GM23248 (cell line): ENCODE results near the gene CALD1. TPM values are rescaled to one million over a fixed set of nuclear protein-coding genes. Genes with fewer than 3 reads are reported as not detected.

Experiments
- DNase-seq: peaks from one replicate; pipeline ENCODE4 v3.0.0-alpha.2; 2015
- H2AFZ ChIP-seq: fragments of 200-600 bp; sonication (generic); 2 replicates; pipeline ENCODE4 v1.6.1; 2016; ENCODE audit warnings: antibody characterized with exemption
- H3F3A ChIP-seq: fragments of 200-600 bp; sonication (generic); 2 replicates; pipeline ENCODE4 v1.6.1; 2016; ENCODE audit warnings: mild to moderate bottlenecking, antibody characterized with exemption, mixed run types; ENCODE audit not compliant: insufficient read depth
- H3K27ac ChIP-seq: fragments of 200-600 bp; sonication (generic); 2 replicates; pipeline ENCODE4 v1.5.1; 2016; ENCODE audit warnings: mild to moderate bottlenecking
- H3K27me3 ChIP-seq: fragments of 200-600 bp; sonication (generic); replicated peaks from 2 replicates; pipeline ENCODE4 v1.6.1; 2016; ENCODE audit warnings: mild to moderate bottlenecking; ENCODE audit not compliant: insufficient read depth
- H3K36me3 ChIP-seq: fragments of 200-600 bp; sonication (generic); 2 replicates; pipeline ENCODE4 v1.6.1; 2016; ENCODE audit warnings: low read depth, mild to moderate bottlenecking
- H3K4me1 ChIP-seq: fragments of 200-600 bp; sonication (generic); 2 replicates; pipeline ENCODE4 v1.6.1; 2016; ENCODE audit warnings: mild to moderate bottlenecking; ENCODE audit not compliant: insufficient read depth
- H3K4me2 ChIP-seq: fragments of 200-600 bp; sonication (generic); one replicate; pipeline ENCODE4 v1.6.1; 2016; ENCODE audit warnings: mild to moderate bottlenecking; ENCODE audit not compliant: unreplicated experiment
- H3K4me3 ChIP-seq: fragments of 200-600 bp; sonication (generic); 2 replicates; pipeline ENCODE4 v1.5.1; 2016; ENCODE audit warnings: mild to moderate bottlenecking
- H3K79me2 ChIP-seq: fragments of 200-600 bp; sonication (generic); 2 replicates; pipeline ENCODE4 v1.6.1; 2016; ENCODE audit warnings: mild to moderate bottlenecking; ENCODE audit not compliant: insufficient read depth
- H3K9ac ChIP-seq: fragments of 200-600 bp; sonication (generic); 2 replicates; pipeline ENCODE4 v1.6.1; 2016; ENCODE audit warnings: mild to moderate bottlenecking
- H3K9me2 ChIP-seq: fragments of 200-600 bp; sonication (generic); 2 replicates; pipeline ENCODE4 v1.6.1; 2016; ENCODE audit warnings: mixed run types, mild to moderate bottlenecking, moderate library complexity; ENCODE audit not compliant: insufficient read depth
- H3K9me3 ChIP-seq: fragments of 200-600 bp; sonication (generic); one replicate; pipeline ENCODE4 v1.6.1; 2017; ENCODE audit warnings: low read depth
- H4K20me1 ChIP-seq: fragments of 200-600 bp; sonication (generic); 2 replicates; pipeline ENCODE4 v1.6.0; 2016; ENCODE audit not compliant: insufficient read depth
- EZH2 ChIP-seq: fragments of 200-600 bp; sonication (generic); IDR thresholded peaks from 2 replicates; pipeline ENCODE4 v1.6.1; 2018; ENCODE audit warnings: antibody characterized with exemption, mild to moderate bottlenecking; ENCODE audit not compliant: insufficient read depth, poor library complexity, severe bottlenecking
- EZH2phosphoT487 ChIP-seq: fragments of 200-600 bp; sonication (generic); IDR thresholded peaks from 2 replicates; pipeline ENCODE4 v1.6.1; 2018; ENCODE audit warnings: antibody characterized with exemption, moderate library complexity, mild to moderate bottlenecking, low read depth; ENCODE audit not compliant: insufficient read depth
- WGBS, 2 experiments: methylation state at CpG; one replicate each; pipeline ENCODE4 v1.1.6; 2015 to 2017; ENCODE audit warnings: low lambda C conversion rate in 2 of 2, low coverage in 1 of 2; ENCODE audit errors: missing lambda C conversion rate in 2 of 2; 5-methylcytosine and 5-hydroxymethylcytosine counted together
- in situ Hi-C: fragments of 300-500 bp; cut with MboI; formaldehyde crosslinking; loops from 2 replicates; pipeline ENCODE4 v1.15.0; 2020
- polyA plus RNA-seq: library from polyadenylated mRNA; unstranded; fragments of >200 nt; fragmentation: Nextera tagmentation; extraction: Ambion mirVana; gene quantifications from 2 replicates; pipeline ENCODE4 v1.2.1, GENCODE V29; 2016
- total RNA-seq: library from RNA; depleted of rRNA; stranded (reverse); fragments of >200 nt; shearing (Covaris generic); gene quantifications from 2 replicates; pipeline ENCODE4 v1.2.3, GENCODE V29; 2014

Gene CALD1
- total and polyA plus RNA-seq, 2 experiments from 2014 or later = 698 to 1,687 TPM

DNA sequence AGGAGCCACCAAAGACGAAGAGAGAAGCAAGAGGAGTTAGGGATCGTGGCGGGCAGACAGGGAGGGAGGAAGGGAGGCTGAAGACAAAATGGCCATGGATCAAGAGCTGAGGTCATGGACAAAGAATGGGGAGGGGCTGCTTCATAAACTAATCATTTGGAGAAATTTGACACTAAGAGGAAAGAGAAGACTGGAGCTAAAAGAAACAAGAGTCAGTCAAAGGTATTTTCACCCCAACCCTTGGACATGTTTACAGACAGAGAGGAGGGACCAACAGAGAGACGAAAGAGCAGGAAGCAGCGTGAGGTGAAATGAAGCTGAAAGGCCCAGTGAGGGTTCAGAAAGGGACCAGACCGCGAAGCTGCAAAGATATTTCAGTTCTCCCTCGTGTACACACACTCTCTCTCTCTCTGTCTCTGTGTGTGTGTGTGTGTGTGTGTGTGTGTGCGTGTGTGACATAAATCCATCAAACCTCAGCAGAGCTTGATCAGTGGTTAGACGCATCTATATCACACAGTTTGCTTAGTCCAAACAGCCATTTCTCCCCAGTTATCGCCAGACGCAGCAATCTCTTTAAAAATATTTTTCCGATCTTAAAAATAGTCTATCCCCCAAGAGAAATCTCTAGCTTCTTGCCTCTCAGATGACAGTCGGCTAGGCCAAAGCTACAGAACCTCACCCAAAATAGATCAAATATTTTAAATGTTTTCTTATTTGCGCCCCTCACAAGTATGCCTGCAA is 12.5 kb upstream of the CALD1 start:
- Histone ChIP-seq H3K79me2 (no peaks in the 10 kb centered on the region), H3K9me3 (no peaks in the 10 kb centered on the region), H3K27ac (peak overlapping the region; percentile 61), H3F3A (peaks cover 10% of the 10 kb centered on the region), H3K9me2 (no peaks in the 10 kb centered on the region), H3K4me1 (peaks cover 23% of the 10 kb centered on the region), H3K36me3 (no peaks in the 10 kb centered on the region), H3K27me3 (no peaks in the 10 kb centered on the region), H3K4me2 (peak overlapping the region; percentile 60), H4K20me1 (no peaks in the 10 kb centered on the region), H3K4me3 (peak overlapping the region; percentile 27), H3K9ac (peak overlapping the region; percentile 45), H2AFZ (peak overlapping the region; percentile 92)
- TF ChIP-seq EZH2phosphoT487 = no peak
- no peak for TF ChIP-seq EZH2
- DNase-seq = peak; percentile 66
- 14 to 17% methylated on average over 15 of the region's 15 CpGs for WGBS, 2 experiments
- in situ Hi-C loops = no loop called here

DNA sequence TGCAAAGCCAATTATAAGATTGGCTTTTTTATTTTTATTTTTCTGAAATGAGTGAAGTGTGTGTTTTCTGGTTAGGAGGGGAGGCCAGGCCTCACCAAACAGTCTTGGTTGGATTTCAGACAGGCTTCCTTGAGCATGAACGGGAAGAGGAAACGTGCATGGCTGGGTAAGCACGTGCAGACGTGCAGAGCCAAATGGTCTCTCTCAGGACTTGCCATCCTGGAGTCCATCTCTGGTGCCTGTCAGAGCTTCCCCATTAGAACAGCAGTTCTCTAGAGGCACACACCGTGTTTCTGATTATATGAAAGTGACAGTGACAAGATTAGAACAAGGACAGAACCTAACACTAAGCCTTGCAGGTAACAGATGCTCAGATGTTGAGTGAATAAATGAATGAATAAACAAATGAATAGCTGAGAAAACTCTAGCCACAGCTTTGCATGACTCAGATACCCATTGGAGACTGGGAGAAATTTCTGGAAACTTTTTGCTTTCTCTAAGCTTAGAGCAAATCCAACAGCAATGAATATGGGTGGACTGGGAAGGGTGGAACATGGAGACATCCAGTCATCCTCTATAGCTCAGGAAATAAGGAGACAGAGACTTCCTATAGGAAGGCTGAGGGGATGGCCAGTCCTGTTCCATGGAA is 11.8 kb upstream of the CALD1 start:
- H4K20me1 ChIP-seq = no peaks in the 10 kb centered on the region
- no peaks in the 10 kb centered on the region for H3K79me2 ChIP-seq
- no peak overlapping the region for H3K4me3 ChIP-seq
- H2AFZ ChIP-seq = peak overlapping the region; percentile 92
- H3K4me2 ChIP-seq = peak overlapping the region; percentile 60
- peak; percentile 47 for DNase-seq
- in situ Hi-C loops = no loop called here
- TF ChIP-seq EZH2 (no peak), EZH2phosphoT487 (no peak)
- H3K27me3 ChIP-seq = no peaks in the 10 kb centered on the region
- H3F3A ChIP-seq = peaks cover 10% of the 10 kb centered on the region
- no peaks in the 10 kb centered on the region for H3K9me3 ChIP-seq
- H3K9ac ChIP-seq = peak overlapping the region; percentile 45
- WGBS, 2 experiments = 35 to 37% methylated on average over 5 of the region's 5 CpGs
- H3K9me2 ChIP-seq = no peaks in the 10 kb centered on the region
- peaks cover 23% of the 10 kb centered on the region for H3K4me1 ChIP-seq
- H3K27ac ChIP-seq = peak overlapping the region; percentile 61
- H3K36me3 ChIP-seq = no peaks in the 10 kb centered on the region

- no peak overlapping the region for H3K4me3 ChIP-seq
- H4K20me1 ChIP-seq = no peaks in the 10 kb centered on the region
- no peak overlapping the region for H3K4me2 ChIP-seq
- 0 out of 2 replicates have a peak overlapping the region, but pooled peaks have one; percentile 61 for H3K27ac ChIP-seq
- in situ Hi-C loops = no loop called here
- no peaks in the 10 kb centered on the region for H3K9me2 ChIP-seq
- H3F3A ChIP-seq = peaks cover 10% of the 10 kb centered on the region
- peaks cover 23% of the 10 kb centered on the region for H3K4me1 ChIP-seq
- H3K79me2 ChIP-seq = no peaks in the 10 kb centered on the region
- peak overlapping the region; percentile 92; the same call in 1 of the 2 replicates for H2AFZ ChIP-seq
- H3K9me3 ChIP-seq = no peaks in the 10 kb centered on the region
- H3K9ac ChIP-seq = no peak overlapping the region
- H3K36me3 ChIP-seq = no peaks in the 10 kb centered on the region
- no peaks in the 10 kb centered on the region for H3K27me3 ChIP-seq
- 96 to 97% methylated on average over 4 of the region's 4 CpGs for WGBS, 2 experiments
- DNase-seq = no peak
- TF ChIP-seq EZH2 (no peak), EZH2phosphoT487 (no peak)
These were observed 11.2 kb upstream of the CALD1 start for GRCh38 chr7:134768243-134768642.

DNA sequence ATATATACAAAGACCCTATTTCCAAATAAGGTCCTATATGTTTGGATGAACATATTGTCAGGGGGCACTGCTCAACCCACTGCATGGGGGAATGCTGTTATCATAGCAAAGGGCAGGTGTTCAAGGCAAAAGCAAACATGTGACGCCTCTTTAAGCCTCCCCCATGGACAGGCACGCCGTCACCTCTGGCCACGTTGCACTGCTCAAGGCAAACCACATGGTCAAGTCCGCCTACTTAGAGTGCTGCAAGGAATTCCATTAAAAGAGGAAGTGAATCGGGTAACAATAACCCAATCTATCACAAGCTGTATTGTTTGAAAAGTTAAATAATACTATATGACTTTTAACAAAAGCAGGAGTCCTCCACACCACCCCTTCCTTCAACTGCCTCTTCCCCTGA is 8.8 kb upstream of the CALD1 start:
- TF ChIP-seq EZH2phosphoT487 (no peak), EZH2 (no peak)
- peaks cover 23% of the 10 kb centered on the region for H3K4me1 ChIP-seq
- no peaks in the 10 kb centered on the region for H3K36me3 ChIP-seq
- H3K9me3 ChIP-seq = no peaks in the 10 kb centered on the region
- no peak for DNase-seq
- H2AFZ ChIP-seq = no peak overlapping the region
- WGBS, 2 experiments = 86 to 88% methylated on average over 6 of the region's 6 CpGs
- no peaks in the 10 kb centered on the region for H3K27me3 ChIP-seq
- no peaks in the 10 kb centered on the region for H3K9me2 ChIP-seq
- no peak overlapping the region for H3K4me3 ChIP-seq
- H3F3A ChIP-seq = peaks cover 10% of the 10 kb centered on the region
- no peak overlapping the region for H3K9ac ChIP-seq
- in situ Hi-C loops = no loop called here
- no peak overlapping the region for H3K4me2 ChIP-seq
- no peaks in the 10 kb centered on the region for H4K20me1 ChIP-seq
- H3K79me2 ChIP-seq = no peaks in the 10 kb centered on the region
- H3K27ac ChIP-seq = no peak overlapping the region
